Measurements from ENCODE around the gene WDR93. TPM values are rescaled to one million over a fixed set of nuclear protein-coding genes. Genes with fewer than 3 reads are reported as not detected.

WDR93 gene
- total RNA-seq, 2 experiments from 2014 or later, result not detected

DNA sequence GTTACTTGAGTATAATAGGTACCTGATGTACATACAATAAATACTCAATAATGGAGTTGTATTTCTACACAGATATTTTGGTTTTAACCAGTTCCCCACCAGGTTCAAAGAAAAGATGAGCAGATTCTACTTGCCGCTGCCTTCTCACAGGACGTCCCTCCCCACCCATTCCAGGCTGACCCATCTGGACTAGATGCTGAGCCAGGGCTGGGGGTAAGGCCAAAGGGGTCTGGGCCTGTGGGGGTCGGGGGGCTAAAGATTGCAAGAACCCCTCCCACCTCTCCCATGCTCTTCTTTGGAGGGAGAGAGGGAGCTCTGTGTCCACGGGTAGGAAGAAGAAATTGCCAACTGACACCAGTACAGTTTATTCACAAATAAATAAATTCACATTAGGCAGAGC lies 58.9 kb downstream of the WDR93 start:
- DNase-seq, result no peak
- ATAC-seq, result no peak
- POLR2A ChIA-PET, result interaction anchor here (0.6 to 1.3 kb wide), 2 partner anchors 137 to 213 kb away, joined by 3 read pairs; no protein-coding TSS in a partner anchor
- Mint-ChIP-seq H3K4me3 (peak overlapping the region; percentile 74), H3K27ac (no peak overlapping the region), H3K27me3 (peaks cover 13% of the 10 kb centered on the region), H3K4me1 (ENCODE audit: low read depth) (peaks cover 2% of the 10 kb centered on the region), H3K9me3 (no peaks in the 10 kb centered on the region), H3K36me3 (ENCODE audit: low read depth) (no peaks in the 10 kb centered on the region)
- intact Hi-C loops (cut with micrococcal nuclease), result no loop called here
- CTCF ChIA-PET, result interaction anchor here (1.3 to 3.0 kb wide), 4 partner anchors 9 to 126 kb away, joined by 3 to 13 read pairs (median 11); no protein-coding TSS in a partner anchor
- TF ChIP-seq, protein P1, sequence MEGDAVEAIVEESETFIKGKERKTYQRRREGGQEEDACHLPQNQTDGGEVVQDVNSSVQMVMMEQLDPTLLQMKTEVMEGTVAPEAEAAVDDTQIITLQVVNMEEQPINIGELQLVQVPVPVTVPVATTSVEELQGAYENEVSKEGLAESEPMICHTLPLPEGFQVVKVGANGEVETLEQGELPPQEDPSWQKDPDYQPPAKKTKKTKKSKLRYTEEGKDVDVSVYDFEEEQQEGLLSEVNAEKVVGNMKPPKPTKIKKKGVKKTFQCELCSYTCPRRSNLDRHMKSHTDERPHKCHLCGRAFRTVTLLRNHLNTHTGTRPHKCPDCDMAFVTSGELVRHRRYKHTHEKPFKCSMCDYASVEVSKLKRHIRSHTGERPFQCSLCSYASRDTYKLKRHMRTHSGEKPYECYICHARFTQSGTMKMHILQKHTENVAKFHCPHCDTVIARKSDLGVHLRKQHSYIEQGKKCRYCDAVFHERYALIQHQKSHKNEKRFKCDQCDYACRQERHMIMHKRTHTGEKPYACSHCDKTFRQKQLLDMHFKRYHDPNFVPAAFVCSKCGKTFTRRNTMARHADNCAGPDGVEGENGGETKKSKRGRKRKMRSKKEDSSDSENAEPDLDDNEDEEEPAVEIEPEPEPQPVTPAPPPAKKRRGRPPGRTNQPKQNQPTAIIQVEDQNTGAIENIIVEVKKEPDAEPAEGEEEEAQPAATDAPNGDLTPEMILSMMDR (IDR thresholded peaks at IDR 0.05), result no peak

DNA sequence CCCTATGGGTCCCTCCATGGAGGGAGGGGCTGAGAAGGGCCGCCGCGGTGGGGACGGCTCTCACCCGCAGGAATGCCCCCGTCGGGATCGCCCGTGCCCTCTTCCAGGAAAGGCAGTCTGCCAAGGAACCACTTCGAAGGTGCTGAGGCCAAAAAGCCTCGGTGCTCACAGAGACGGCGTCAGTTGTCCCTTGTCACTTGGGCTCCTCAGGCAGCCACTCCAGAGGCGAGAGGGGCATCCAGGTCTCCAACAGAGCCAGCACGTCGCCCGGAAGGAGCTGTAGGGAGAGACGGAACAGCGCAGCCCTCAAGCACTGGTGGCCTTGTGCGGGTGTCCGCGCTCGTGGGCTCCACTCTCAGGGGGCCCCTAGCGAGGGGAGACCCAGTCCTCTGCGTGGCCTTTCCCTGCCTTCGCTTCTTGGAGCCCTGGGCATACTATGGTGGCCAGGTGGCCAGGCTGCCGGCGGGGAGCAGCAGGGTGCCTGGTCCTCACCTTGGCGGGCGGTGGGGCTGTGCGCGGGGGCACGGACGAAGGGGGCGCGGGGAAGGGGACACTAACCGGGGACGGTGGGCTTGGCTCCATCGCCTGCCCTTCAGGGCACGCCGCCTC lies 59.4 kb downstream of the WDR93 start:
- DNase-seq, result peak; percentile 21
- Mint-ChIP-seq H3K9me3 (no peaks in the 10 kb centered on the region), H3K27ac (no peak overlapping the region), H3K4me3 (peak overlapping the region; percentile 74), H3K4me1 (ENCODE audit: low read depth) (peaks cover 2% of the 10 kb centered on the region), H3K27me3 (peaks cover 13% of the 10 kb centered on the region), H3K36me3 (ENCODE audit: low read depth) (no peaks in the 10 kb centered on the region)
- ChIA-PET POLR2A (interaction anchor here (0.6 to 1.3 kb wide), 3 partner anchors 136 to 310 kb away, joined by 3 to 4 read pairs (median 3); no protein-coding TSS in a partner anchor), CTCF (interaction anchor here (0.8 to 3.0 kb wide), 6 partner anchors 10 to 144 kb away, joined by 3 to 13 read pairs (median 6); partner anchors contain the start of gene AP3S2)
- peak; percentile 5 for ATAC-seq
- TF ChIP-seq, protein P1 (IDR thresholded peaks at IDR 0.05), result no peak
- intact Hi-C loops (cut with micrococcal nuclease), result no loop called here

DNA sequence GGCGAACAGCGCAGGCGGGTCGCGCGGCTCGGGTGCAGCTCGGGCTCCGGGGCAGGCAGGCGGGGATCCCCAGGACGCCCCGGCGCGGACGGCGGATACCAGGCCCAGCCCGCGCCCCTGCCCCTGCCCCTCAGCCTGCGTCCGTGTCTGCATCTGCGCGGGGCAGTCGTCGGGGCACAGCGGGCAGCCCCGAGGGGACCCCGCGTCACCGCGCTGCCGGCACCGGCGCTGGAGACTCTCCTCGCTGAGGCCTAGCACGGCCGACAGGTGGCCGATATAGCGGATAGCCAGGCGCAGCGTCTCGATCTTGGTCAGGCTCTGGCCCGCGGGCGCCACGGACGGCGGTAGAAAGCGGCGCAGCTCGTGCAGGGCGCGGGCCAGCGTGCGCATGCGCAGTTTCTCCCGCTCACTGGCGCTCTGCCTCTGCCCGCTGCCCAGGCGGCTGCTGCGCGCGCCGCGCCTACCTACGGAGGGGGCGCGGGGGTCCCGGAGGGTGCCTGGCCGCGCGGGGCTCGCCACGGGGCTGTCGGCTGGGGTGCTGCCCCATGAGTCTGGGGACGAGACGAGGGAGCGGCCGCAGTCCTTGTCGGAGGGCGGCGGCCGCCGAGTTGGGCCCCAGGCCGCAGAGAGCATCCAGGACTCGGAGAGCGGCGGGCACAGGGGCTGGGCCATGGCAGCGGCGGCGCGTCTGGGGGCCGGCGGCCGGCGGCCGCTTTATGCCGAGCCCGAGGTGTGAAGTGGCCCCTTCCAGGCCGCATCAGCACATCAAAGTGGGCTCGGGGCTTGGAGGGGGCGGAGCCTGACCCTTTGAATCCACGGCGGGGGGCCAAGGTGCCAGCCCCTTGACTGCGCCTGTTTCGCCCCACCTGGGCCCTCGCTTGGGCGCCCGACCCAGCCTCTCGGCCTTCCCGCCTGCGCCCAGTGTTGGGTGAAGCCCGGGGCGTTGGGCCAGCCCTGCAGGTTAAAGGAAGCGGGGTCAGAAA lies 60.2 kb downstream of the WDR93 start, which contains the start of gene MESP1:
Gene MESP1, minus strand, starts transcription at position 690 of the 983 bp plus-strand sequence. Its CDS starts 18 bp downstream, at position 672.
- Mint-ChIP-seq H3K36me3 (ENCODE audit: low read depth) (no peaks in the 10 kb centered on the region), H3K4me1 (ENCODE audit: low read depth) (peaks cover 2% of the 10 kb centered on the region), H3K4me3 (peak within 1 kb of the TSS; percentile 74), H3K9me3 (no peaks in the 10 kb centered on the region), H3K27ac (no peak within 1 kb of the TSS), H3K27me3 (peaks cover 13% of the 10 kb centered on the region)
- DNase-seq (peak; percentile 90), ATAC-seq (peak; percentile 97)
- ChIA-PET POLR2A (interaction anchor here (0.9 to 1.3 kb wide), 2 partner anchors 135 to 309 kb away, joined by 3 to 4 read pairs; no protein-coding TSS in a partner anchor), CTCF (interaction anchor here (0.8 to 3.0 kb wide), 6 partner anchors 10 to 143 kb away, joined by 3 to 13 read pairs (median 6); partner anchors contain the start of gene AP3S2)
- intact Hi-C loops (cut with micrococcal nuclease), result no loop called here
- TF ChIP-seq, protein P1 (IDR thresholded peaks at IDR 0.05), result peak; percentile 84

DNA sequence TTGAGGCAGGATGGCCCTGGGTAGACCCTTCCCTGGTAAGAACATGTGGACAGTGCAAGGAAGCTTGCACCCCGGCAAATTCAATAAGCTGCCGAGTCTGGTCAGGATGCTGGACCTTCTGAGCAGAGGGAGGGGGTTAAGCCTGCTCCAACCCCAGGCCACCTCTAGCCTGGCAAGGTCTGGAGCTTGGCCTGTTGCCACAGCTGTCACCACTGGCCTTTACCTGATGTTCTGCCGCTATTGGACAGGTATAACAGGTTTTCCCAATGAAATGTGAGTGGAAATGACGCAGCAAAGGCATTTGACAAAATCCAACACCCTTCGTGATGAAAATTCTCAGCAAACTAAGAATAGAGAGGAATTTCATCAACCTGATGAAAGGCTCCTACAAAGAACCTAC lies 61.1 kb downstream of the WDR93 start:
- POLR2A ChIA-PET, result no interaction called here
- CTCF ChIA-PET, result interaction anchor here (3.0 kb wide), 1 partner anchor 123 kb away, joined by 13 read pairs; no protein-coding TSS in a partner anchor
- Mint-ChIP-seq H3K27me3 (peaks cover 13% of the 10 kb centered on the region), H3K4me3 (no peak overlapping the region), H3K27ac (no peak overlapping the region), H3K4me1 (ENCODE audit: low read depth) (peaks cover 2% of the 10 kb centered on the region), H3K9me3 (no peaks in the 10 kb centered on the region), H3K36me3 (ENCODE audit: low read depth) (no peaks in the 10 kb centered on the region)
- intact Hi-C loops (cut with micrococcal nuclease), result no loop called here
- TF ChIP-seq, protein P1 (IDR thresholded peaks at IDR 0.05), result no peak
- ATAC-seq, result no peak
- DNase-seq, result no peak

Data from activated CD8-positive, alpha-beta T cell treated with anti-CD3 and anti-CD28 coated beads for 36 hours (primary cell).